ENCODE measurements around the gene STARD3. TPM values are rescaled to one million over a fixed set of nuclear protein-coding genes. Genes with fewer than 3 reads are reported as not detected.

The STARD3 gene
- total and polyA plus RNA-seq, 9 donors = 34.5 to 55.9 (median 44.3) TPM

- Histone ChIP-seq H3K36me3 (no peaks in the 10 kb centered on the region), H3K27ac (no peak overlapping the region), H3K4me3 (no peak overlapping the region), H3K27me3 (no peaks in the 10 kb centered on the region), H3K9me3 (no peaks in the 10 kb centered on the region), H3K4me1 (ENCODE audit: insufficient read depth) (peaks cover 10% of the 10 kb centered on the region)
- intact Hi-C loops (cut with DNase I) = loop anchor here in 1 of 4 donors (5.0 kb wide), 1 partner anchor 98 kb away; the partner anchor contains the start of gene MIEN1
- WGBS, 3 donors = 42 to 50% (median 44%) methylated on average over 2 of the region's 2 CpGs
- TF ChIP-seq EP300 (IDR thresholded peaks at IDR 0.05) (no peak), POLR2A (IDR thresholded peaks at IDR 0.05) (no peak), CTCF (IDR thresholded peaks at IDR 0.05) (peak; percentile 41 to 69 (median 54))
- DNase-seq = no peak
Observed at GRCh38 chr17:39634384-39634871, 2.5 kb upstream of the STARD3 start.

DNA sequence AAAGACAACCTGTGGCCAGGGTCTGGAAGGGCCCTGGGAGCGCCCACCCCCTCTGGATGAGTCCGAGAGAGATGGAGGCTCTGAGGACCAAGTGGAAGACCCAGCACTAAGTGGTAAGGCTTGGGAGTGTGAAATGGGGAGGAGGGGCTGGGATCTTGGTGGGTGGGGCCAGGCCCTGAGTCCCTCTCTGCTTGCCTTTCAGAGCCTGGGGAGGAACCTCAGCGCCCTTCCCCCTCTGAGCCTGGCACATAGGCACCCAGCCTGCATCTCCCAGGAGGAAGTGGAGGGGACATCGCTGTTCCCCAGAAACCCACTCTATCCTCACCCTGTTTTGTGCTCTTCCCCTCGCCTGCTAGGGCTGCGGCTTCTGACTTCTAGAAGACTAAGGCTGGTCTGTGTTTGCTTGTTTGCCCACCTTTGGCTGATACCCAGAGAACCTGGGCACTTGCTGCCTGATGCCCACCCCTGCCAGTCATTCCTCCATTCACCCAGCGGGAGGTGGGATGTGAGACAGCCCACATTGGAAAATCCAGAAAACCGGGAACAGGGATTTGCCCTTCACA, 1.2 kb upstream of the STARD3 start:
- DNase-seq = no peak
- TF ChIP-seq CTCF (IDR thresholded peaks at IDR 0.05) = no peak
- TF ChIP-seq POLR2A (IDR thresholded peaks at IDR 0.05) = no peak
- TF ChIP-seq EP300 (IDR thresholded peaks at IDR 0.05) = no peak
- H3K27me3 ChIP-seq = no peaks in the 10 kb centered on the region
- 86 to 88% (median 88%) methylated on average over 8 of the region's 8 CpGs for WGBS, 3 donors
- H3K4me3 ChIP-seq = no peak overlapping the region
- H3K36me3 ChIP-seq = no peaks in the 10 kb centered on the region
- H3K9me3 ChIP-seq = no peaks in the 10 kb centered on the region
- intact Hi-C loops (cut with DNase I) = no loop called here
- peak overlapping the region in 1 of 2 donors; percentile 93 for H3K27ac ChIP-seq
- peaks cover 15% of the 10 kb centered on the region for H3K4me1 ChIP-seq (ENCODE audit: insufficient read depth)

GRCh38 chr17:39636587-39636926, 387 bp upstream of the STARD3 start:
- H3K36me3 ChIP-seq = no peaks in the 10 kb centered on the region
- H3K27ac ChIP-seq = peak overlapping the region; percentile 88 to 93
- H3K9me3 ChIP-seq = no peaks in the 10 kb centered on the region
- 9 to 12% (median 11%) methylated on average over 6 of the region's 6 CpGs for WGBS, 3 donors
- TF ChIP-seq EP300 (IDR thresholded peaks at IDR 0.05) (no peak), CTCF (IDR thresholded peaks at IDR 0.05) (no peak), POLR2A (IDR thresholded peaks at IDR 0.05) (no peak)
- intact Hi-C loops (cut with DNase I) = no loop called here
- DNase-seq = no peak
- no peaks in the 10 kb centered on the region for H3K27me3 ChIP-seq
- peak overlapping the region; percentile 87 for H3K4me3 ChIP-seq
- H3K4me1 ChIP-seq (ENCODE audit: insufficient read depth) = peaks cover 15% of the 10 kb centered on the region

- H3K4me1 ChIP-seq (ENCODE audit: insufficient read depth) = peaks cover 15% of the 10 kb centered on the region
- DNase-seq = no peak
- peak overlapping the region; percentile 87 for H3K4me3 ChIP-seq
- intact Hi-C loops (cut with DNase I) = no loop called here
- no peak overlapping the region for H3K27ac ChIP-seq
- no peaks in the 10 kb centered on the region for H3K27me3 ChIP-seq
- no peak for TF ChIP-seq EP300 (IDR thresholded peaks at IDR 0.05)
- TF ChIP-seq CTCF (IDR thresholded peaks at IDR 0.05) = no peak
- no peak for TF ChIP-seq POLR2A (IDR thresholded peaks at IDR 0.05)
- H3K36me3 ChIP-seq = no peaks in the 10 kb centered on the region
- 86 to 87% (median 87%) methylated on average over 7 of the region's 7 CpGs for WGBS, 3 donors
- no peaks in the 10 kb centered on the region for H3K9me3 ChIP-seq
Observed at GRCh38 chr17:39638317-39638716, 1.4 kb downstream of the STARD3 start.

Measured in ovary (tissue), 9 donors.